Measurements from ENCODE around the gene IGLL5. TPM values are rescaled to one million over a fixed set of nuclear protein-coding genes. Genes with fewer than 3 reads are reported as not detected.
A peak's percentile ranks its signal among the peaks of the same experiment; 100 is the strongest.

Gene IGLL5
- total RNA-seq (1 to 10 TPM; 1.6 to 2.4 TPM), polyA plus RNA-seq (under 1 TPM in 2 of 3 donors, not detected in 1; 0.27 to 0.33 TPM), total RNA-seq (0 reads per million in 6 experiments)

DNA sequence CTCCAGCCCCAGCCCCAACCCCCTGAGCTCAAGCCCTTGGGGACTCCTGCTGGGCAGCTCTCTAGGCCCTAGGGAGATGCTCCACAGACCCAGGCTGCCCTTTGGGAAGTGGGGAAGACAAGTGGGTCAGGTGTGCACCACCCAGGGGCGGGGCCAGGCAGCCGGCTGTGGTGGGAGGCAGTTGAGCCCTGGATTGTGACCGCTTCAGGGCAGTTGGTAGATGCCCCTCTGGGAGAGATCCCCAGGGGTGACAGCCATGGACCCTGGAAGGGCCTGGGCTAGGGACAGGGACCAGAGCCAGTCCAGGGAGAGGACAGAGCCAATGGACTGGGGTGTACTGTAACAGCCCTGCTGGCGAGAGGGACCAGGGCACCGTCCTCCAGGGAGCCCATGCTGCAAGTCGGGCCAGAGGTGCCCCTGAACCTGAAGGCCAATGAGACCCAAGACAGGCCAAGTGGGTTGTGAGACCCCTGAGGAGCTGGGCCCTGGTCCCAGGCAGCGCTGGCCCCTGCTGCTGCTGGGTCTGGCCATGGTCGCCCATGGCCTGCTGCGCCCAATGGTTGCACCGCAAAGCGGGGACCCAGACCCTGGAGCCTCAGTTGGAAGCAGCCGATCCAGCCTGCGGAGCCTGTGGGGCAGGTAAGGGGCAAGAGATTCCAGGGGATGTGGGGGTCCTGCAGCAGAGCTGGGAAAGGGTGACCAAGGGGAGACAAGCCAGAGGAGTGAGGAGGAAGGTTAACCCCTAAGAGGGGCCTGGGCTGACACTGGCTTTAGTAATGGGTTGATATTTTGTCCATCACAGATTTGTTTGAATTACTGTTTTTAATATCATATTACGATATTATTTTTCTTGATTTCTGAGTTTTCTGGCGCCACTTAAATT, at the start of gene IGLL5:
Gene IGLL5 (plus strand): TSS at position 196 of the 883 bp plus-strand sequence. CDS start 238 bp downstream, at position 434.
- Mint-ChIP-seq H3K4me3 (peak within 1 kb of the TSS in 2 of 10 donors; percentile 50 to 87), H3K4me1 (peaks cover 4 to 32% (median 4%) of the 10 kb centered on the region in 4 donors), H3K9me3 (no peaks in the 10 kb centered on the region), H3K36me3 (no peaks in the 10 kb centered on the region), H3K27ac (peak within 1 kb of the TSS in 2 of 10 donors; percentile 22 to 41), H3K27me3 (peaks cover 4 to 14% (median 8%) of the 10 kb centered on the region in 5 donors)
- ATAC-seq (no peak), DNase-seq (peak in 1 of 10 donors; percentile 16)
- POLR2A ChIA-PET: no interaction called here

DNA sequence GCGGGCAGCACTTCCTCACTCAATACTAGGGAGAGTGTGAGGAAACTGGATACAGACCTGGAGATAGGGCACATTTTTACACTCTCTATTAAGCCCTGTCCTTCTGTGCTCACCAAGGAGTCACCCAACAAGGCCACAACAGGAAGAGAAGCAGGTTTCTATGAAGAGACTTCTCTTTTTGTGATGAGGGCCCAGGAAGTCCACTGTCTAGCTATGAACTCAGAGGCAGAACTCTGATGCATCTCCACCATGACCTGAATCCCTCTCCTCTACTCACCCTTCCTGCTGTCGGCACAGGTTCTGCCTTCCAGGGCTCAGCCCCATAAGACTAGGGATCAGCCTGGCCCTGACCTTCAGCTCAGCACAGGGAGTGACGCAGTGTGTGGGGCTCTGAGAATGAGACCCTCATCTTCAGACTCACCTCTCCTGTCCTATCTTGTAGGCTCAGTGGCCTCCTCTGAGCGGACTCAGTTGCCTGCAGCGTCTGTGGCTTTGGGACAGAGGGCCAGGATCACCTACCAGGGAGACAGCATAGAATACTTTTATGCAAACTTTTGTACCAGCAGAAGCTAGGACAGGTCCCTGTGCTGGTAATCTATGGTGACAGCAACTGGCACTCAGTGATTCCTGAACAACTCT, 49.3 kb upstream of the IGLL5 start:
- peak overlapping the region in 2 of 10 donors; percentile 0 to 4 for H3K4me3 Mint-ChIP-seq
- POLR2A ChIA-PET: interaction anchor here (1.1 to 2.5 kb wide), 7 partner anchors 11 to 22 kb away, joined by 3 to 12 read pairs (median 4); no protein-coding TSS in a partner anchor
- no peak for DNase-seq
- peaks cover 0 to 5% (median 0%) of the 10 kb centered on the region in 9 donors for H3K9me3 Mint-ChIP-seq
- H3K36me3 Mint-ChIP-seq: peaks cover 0 to 7% (median 7%) of the 10 kb centered on the region in 3 donors
- ATAC-seq: peak in 1 of 2 donors; percentile 43
- peak overlapping the region; percentile 3 to 90 (median 74) for H3K27ac Mint-ChIP-seq
- no peaks in the 10 kb centered on the region for H3K27me3 Mint-ChIP-seq
- peaks cover 19 to 39% (median 28%) of the 10 kb centered on the region in 4 donors for H3K4me1 Mint-ChIP-seq

- Mint-ChIP-seq H3K27me3 (no peaks in the 10 kb centered on the region), H3K9me3 (peaks cover 0 to 5% (median 0%) of the 10 kb centered on the region in 9 donors), H3K36me3 (peaks cover 0 to 7% (median 7%) of the 10 kb centered on the region in 3 donors), H3K27ac (no peak overlapping the region), H3K4me1 (peaks cover 20 to 48% (median 32%) of the 10 kb centered on the region in 4 donors), H3K4me3 (no peak overlapping the region)
- POLR2A ChIA-PET: interaction anchor here (1.3 to 2.5 kb wide), 3 partner anchors 10 to 23 kb away, joined by 3 to 12 read pairs (median 4); no protein-coding TSS in a partner anchor
- DNase-seq: no peak
- ATAC-seq: no peak
Measured at GRCh38 chr22:22839570-22840314, 47.9 kb upstream of the IGLL5 start.

- POLR2A ChIA-PET: no interaction called here
- peaks cover 20 to 56% (median 37%) of the 10 kb centered on the region in 4 donors for H3K4me1 Mint-ChIP-seq
- DNase-seq (no peak), ATAC-seq (no peak)
- peaks cover 0 to 10% (median 7%) of the 10 kb centered on the region in 3 donors for H3K36me3 Mint-ChIP-seq
- no peak overlapping the region for H3K4me3 Mint-ChIP-seq
- peaks cover 0 to 5% (median 2%) of the 10 kb centered on the region in 9 donors for H3K9me3 Mint-ChIP-seq
- no peak overlapping the region for H3K27ac Mint-ChIP-seq
- H3K27me3 Mint-ChIP-seq: no peaks in the 10 kb centered on the region
Measured at GRCh38 chr22:22840780-22841179, 46.8 kb upstream of the IGLL5 start.

- Mint-ChIP-seq H3K27me3 (no peaks in the 10 kb centered on the region), H3K4me3 (no peak overlapping the region)
- POLR2A ChIA-PET: interaction anchor here (2.0 kb wide), 1 partner anchor 19 kb away, joined by 5 read pairs; no protein-coding TSS in a partner anchor
Measured at GRCh38 chr22:22841598-22841997, 46.0 kb upstream of the IGLL5 start.

DNA sequence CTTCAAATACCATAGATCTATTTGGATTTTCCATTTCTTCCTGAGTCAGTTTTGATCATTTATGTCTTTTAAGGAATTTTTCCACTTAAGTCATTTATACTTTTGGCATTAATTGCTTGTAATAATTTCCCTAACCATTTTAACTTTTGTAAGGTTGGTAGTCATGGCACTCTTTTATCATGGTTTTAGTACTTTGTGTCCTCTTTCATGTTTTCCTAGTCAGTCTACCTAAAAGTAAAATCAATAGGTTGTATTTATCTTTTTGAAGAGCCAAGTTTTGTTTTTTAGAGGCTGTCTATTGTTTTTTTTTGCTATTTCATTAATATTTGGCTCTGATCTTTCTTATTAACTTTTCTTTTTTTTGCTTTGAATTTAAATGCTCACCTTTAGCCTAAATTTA, 45.5 kb upstream of the IGLL5 start:
- POLR2A ChIA-PET: interaction anchor here (0.9 to 2.0 kb wide), 2 partner anchors 19 to 22 kb away, joined by 3 to 5 read pairs; no protein-coding TSS in a partner anchor
- Mint-ChIP-seq H3K9me3 (peaks cover 0 to 5% (median 2%) of the 10 kb centered on the region in 9 donors), H3K27me3 (no peaks in the 10 kb centered on the region), H3K4me1 (peaks cover 22 to 55% (median 45%) of the 10 kb centered on the region in 4 donors), H3K27ac (no peak overlapping the region), H3K36me3 (peaks cover 0 to 10% (median 7%) of the 10 kb centered on the region in 3 donors), H3K4me3 (no peak overlapping the region)
- ATAC-seq (no peak), DNase-seq (no peak)

More at GRCh38 chr22:22841598-22841997, 46.0 kb upstream of the IGLL5 start:
- H3K27ac Mint-ChIP-seq: no peak overlapping the region
- peaks cover 21 to 55% (median 43%) of the 10 kb centered on the region in 4 donors for H3K4me1 Mint-ChIP-seq
- peaks cover 0 to 10% (median 7%) of the 10 kb centered on the region in 3 donors for H3K36me3 Mint-ChIP-seq
- ATAC-seq (no peak), DNase-seq (no peak)
- H3K9me3 Mint-ChIP-seq: peaks cover 0 to 5% (median 2%) of the 10 kb centered on the region in 9 donors

DNA sequence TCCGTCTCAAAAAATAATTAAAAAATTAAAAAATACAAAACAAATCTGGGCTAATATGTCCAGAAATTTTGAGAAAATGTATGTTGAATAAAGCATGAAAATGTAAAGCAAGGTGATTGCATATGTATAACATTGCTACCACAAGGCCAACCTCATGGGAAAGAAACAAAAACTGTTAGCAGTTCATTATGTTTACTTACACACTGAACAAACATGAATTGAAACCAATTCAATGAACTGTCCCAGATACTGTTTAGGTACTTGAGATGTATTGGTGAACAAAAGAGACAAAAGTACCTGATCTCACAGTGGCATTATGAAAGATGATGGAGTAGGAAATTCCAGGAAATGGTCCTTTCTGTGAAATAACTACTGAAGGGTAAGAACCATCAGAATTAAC, 43.8 kb upstream of the IGLL5 start:
- peak overlapping the region in 2 of 10 donors; percentile 41 to 50 for H3K27ac Mint-ChIP-seq
- H3K4me1 Mint-ChIP-seq: peaks cover 23 to 58% (median 48%) of the 10 kb centered on the region in 4 donors
- peaks cover 0 to 5% (median 2%) of the 10 kb centered on the region in 9 donors for H3K9me3 Mint-ChIP-seq
- POLR2A ChIA-PET: no interaction called here
- no peak for DNase-seq
- peak overlapping the region in 3 of 10 donors; percentile 12 to 20 (median 19) for H3K4me3 Mint-ChIP-seq
- peaks cover 0 to 10% (median 7%) of the 10 kb centered on the region in 3 donors for H3K36me3 Mint-ChIP-seq
- no peak for ATAC-seq
- H3K27me3 Mint-ChIP-seq: no peaks in the 10 kb centered on the region

DNA sequence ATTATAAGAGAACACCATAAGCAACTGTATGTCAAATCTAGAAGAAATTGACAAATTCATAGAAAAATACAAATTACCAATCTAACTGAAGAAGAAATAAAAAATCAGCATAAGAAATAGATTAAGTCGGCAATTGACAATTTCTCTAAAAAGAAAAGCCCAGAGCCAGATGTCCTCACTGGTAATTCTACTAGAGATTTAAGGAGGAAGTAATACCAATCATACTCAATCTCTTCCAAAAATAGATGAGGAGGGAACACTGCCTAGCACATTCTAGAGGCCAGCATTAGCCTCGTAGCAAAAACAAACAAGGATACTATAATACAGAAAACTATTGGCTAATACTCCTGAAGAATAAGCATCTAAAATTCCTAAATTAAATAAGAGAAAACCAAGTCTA, 40.4 kb upstream of the IGLL5 start:
- ATAC-seq: no peak
- Mint-ChIP-seq H3K4me1 (peaks cover 25 to 63% (median 58%) of the 10 kb centered on the region in 4 donors), H3K4me3 (peak overlapping the region in 1 of 10 donors; percentile 12), H3K27ac (peak overlapping the region in 2 of 10 donors; percentile 4 to 9), H3K9me3 (peaks cover 0 to 2% (median 0%) of the 10 kb centered on the region in 9 donors), H3K36me3 (peaks cover 0 to 3% (median 3%) of the 10 kb centered on the region in 3 donors), H3K27me3 (no peaks in the 10 kb centered on the region)
- DNase-seq: no peak
- POLR2A ChIA-PET: interaction anchor here (1.0 to 2.3 kb wide), 5 partner anchors 24 to 36 kb away, joined by 3 to 8 read pairs (median 4); no protein-coding TSS in a partner anchor

DNA sequence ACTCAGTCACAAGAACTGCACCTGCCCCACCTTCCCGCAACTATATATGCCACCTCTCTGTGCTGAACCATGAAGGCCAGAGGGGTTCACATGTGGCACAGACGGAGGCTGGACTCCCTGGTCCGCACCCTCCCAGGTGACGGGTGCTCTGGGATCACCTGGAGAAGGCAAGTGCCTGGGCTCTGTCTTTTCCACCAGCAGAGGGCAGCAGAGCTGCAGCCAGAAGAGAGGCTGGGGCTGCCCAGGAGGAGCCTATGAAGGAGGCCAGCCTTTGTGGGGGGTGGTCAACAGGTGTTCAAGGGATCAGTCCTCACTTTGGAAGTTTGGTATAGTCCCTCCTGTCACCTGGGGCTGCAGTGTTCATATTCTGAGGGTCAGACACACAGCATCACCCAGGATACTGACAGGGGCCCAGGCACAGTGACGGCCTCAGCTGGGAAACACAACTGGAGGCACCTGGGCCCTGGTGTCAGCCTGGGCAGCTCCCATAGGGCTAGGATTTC, 39.2 kb upstream of the IGLL5 start:
- ATAC-seq (peak; percentile 78 to 94), DNase-seq (peak; percentile 35 to 84 (median 61))
- H3K27ac Mint-ChIP-seq: peak overlapping the region in 5 of 10 donors; percentile 11 to 59 (median 47)
- H3K9me3 Mint-ChIP-seq: peaks cover 0 to 2% (median 0%) of the 10 kb centered on the region in 9 donors
- H3K27me3 Mint-ChIP-seq: no peaks in the 10 kb centered on the region
- POLR2A ChIA-PET: interaction anchor here (0.6 to 4.1 kb wide), 8 partner anchors 10 to 40 kb away, joined by 3 to 48 read pairs (median 6); no protein-coding TSS in a partner anchor
- H3K4me3 Mint-ChIP-seq: peak overlapping the region in 1 of 10 donors; percentile 41
- H3K4me1 Mint-ChIP-seq: peaks cover 27 to 60% (median 58%) of the 10 kb centered on the region in 4 donors
- H3K36me3 Mint-ChIP-seq: peaks cover 0 to 3% (median 0%) of the 10 kb centered on the region in 3 donors

- H3K27ac Mint-ChIP-seq: peak overlapping the region in 8 of 10 donors; percentile 8 to 79 (median 51)
- H3K9me3 Mint-ChIP-seq: peaks cover 0 to 2% (median 0%) of the 10 kb centered on the region in 9 donors
- H3K4me3 Mint-ChIP-seq: no peak overlapping the region
- H3K36me3 Mint-ChIP-seq: peaks cover 0 to 3% (median 0%) of the 10 kb centered on the region in 3 donors
- POLR2A ChIA-PET: interaction anchor here (0.5 to 4.1 kb wide), 9 partner anchors 11 to 104 kb away, joined by 3 to 48 read pairs (median 5); no protein-coding TSS in a partner anchor
- no peaks in the 10 kb centered on the region for H3K27me3 Mint-ChIP-seq
- no peak for ATAC-seq
- peaks cover 24 to 56% (median 49%) of the 10 kb centered on the region in 4 donors for H3K4me1 Mint-ChIP-seq
- DNase-seq: no peak
Measured at GRCh38 chr22:22849640-22850610, 37.7 kb upstream of the IGLL5 start.
